ENCODE measurements around the gene LRMDA.

LRMDA gene

DNA sequence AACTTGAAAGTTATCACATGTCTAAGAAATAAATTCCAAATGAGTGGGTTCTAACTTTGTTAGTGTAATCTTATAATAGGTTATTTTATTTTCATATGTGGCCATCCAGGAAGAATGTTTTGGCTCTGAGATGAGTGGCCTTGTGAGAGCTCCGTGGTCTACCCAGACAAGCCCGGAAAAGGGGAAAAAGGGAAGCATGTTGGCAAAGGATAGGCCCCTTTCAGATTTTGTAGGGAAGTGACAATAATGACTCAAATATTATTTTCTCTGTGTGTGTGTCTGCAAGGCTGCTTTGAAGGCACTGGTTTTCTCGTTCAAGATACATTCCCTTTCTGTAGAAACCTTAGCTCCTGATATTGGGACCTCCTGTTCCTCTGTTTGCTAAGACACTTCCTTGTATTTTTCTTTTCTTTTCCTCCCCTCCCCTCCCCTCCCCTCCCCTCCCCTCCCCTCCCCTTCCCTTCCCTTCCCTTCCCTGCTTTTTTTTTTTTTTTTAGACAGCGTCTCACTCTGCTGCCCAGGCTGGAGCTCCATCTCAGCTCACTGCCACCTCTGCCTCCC, 240.8 kb downstream of the LRMDA start:
- DNase-seq (ENCODE audit: low read depth) = no peak

DNA sequence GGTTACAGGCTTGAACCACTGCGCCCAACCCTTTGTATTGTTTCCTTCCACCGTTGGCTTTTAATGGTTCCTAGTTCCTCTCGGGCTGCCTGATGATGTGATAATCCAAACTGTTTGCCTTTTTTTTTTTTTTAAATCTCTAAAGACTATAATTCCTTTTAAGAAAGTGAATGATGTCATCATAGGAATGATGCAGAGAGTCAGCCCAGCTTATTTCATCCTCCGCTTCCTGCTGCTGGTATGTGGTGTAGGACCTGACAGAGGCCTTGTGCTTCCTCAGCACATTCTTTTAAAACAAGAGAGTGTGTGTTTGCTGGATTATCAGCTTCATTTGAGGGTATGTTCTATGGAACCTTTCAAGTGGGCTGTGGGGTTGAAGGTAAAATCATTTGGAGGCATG, 241.4 kb downstream of the LRMDA start:
- DNase-seq (ENCODE audit: low read depth) = no peak

DNA sequence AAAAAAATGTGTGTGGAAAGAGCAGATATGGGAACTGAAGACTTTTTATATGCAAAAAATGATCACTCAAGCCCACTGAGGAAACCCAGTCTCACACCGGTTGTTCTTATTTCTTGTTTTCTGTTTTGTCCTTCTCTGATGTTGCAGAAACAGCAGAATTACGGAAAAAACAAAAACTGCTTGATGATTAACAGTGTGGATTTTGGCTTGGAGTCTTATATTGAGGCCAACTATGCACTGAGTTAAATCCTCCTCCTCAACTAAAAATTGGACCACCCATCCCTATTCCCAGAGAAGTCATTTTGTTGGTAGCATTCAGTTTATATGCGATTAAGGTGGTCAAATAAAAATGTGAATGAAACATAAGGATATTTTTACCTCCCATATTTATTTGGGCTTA, 246.1 kb downstream of the LRMDA start:
- no peak for DNase-seq (ENCODE audit: low read depth)

DNA sequence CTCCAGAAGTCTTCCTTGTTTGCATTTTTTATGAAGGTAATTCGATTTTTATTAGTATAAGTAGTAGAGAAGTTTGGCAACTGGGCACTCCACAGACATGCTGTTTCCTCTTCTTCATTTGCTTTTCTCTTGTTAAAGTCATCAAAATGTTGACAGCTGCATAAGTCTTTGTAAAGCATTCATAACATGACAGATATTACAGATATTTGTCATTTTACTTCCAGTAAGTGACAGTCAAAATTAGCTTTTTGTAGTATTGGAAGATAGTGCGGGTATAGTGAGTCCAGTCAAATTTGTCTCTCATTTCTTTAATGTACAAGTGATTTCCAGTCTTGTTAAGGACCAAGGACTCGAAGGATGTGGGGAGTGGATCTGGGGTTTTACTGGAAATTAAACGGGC, 247.1 kb downstream of the LRMDA start:
- DNase-seq (ENCODE audit: low read depth) = no peak

DNA sequence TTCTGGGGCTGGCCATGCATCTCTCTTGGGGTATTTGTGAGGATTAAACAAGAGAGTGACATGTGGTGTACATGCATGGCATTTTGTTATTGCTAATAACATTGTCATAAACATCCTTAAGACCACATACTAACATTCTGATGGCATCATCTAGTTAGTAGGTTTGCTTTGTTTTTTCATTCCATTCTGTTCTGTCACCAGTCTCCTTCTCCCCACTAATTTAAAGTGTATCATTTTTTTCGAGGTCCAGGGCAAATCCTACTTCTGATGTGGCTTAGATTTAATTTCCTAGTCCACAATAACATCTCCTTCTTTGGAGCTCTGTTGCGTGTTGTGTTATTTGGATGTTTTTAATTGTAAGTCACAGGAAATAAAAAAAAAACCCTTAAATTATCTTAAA, 248.1 kb downstream of the LRMDA start:
- no peak for DNase-seq (ENCODE audit: low read depth)

DNA sequence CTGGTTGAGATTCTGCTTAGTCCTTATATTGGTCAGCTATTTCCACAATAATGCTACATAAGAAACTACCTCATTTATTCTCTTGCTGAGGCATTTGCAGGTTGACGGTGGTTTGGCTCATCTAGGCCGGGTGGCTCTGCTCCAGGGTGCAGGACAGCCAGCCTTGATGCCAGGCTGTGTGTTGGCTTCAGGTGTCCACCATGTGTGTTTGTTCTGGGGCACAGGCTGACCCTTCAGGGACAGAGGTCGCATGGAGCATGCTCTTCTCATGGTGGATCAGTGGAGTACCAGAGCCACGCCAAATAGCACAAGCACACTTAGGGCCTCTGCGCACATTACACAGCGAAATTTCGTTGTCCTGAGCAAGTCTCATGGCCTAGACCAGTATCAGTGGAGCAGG, 249.9 kb downstream of the LRMDA start:
- DNase-seq (ENCODE audit: low read depth) = no peak

DNA sequence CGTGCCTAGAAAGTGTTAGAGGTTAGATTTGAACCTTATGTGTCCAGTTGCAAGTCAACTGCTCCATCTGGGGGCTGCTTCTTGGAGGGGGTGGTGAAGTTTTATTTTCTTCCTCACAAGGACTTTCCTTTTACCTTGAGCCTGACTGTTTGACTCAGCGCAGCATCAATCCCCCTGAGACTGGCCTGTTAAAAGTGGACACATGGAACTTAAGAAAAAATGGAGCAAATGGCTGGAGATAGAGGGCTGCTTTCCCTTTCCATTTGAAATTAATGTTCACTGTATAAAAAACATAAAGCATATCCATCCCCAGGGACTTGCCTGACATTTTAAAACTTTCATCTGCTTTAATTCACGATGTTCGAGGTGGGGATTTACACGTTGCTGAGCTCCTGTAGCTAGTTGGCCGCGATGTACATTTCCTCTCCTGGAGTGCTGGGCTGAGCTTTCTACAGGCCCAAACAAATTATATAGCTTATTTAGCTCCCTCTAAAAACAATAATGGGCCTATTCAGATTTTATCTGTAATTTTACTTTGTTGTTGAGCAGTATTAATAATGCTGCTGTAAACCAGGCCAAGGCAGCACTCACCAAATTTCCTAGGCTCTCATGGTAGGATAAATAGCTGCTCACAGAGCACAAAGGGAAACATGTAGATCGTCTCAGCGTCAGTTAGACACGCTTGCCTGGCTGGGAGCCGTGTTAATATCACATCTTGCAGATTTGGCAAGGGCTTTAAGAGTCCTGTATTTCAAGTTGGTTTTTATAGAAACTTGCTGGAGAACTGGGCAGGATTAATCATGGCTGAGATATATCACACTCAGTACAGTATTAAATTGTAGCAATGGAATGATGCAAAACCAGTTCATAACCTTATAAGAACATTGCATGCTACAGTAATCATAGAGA, 251.5 kb downstream of the LRMDA start:
- DNase-seq (ENCODE audit: low read depth) = no peak

DNA sequence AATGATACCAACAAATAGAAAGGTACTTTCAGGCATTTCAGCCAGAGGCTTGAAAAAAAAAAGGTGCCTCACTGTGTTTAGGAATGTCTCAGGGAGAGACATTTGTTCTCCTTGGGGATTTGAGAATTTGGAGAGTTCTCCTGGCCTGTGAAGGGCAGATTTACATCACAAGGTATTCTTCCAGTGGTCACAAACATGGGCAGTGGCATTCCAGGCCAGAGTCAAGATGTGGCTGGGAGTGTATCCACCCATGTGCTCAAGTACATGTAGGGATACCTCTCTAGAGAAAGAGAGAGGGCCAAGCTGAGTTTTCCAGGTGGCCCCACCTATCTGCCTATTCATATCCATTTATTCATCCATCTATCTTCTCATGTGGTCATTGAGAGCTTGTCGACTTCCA, 253.8 kb downstream of the LRMDA start:
- no peak for DNase-seq (ENCODE audit: low read depth)

DNA sequence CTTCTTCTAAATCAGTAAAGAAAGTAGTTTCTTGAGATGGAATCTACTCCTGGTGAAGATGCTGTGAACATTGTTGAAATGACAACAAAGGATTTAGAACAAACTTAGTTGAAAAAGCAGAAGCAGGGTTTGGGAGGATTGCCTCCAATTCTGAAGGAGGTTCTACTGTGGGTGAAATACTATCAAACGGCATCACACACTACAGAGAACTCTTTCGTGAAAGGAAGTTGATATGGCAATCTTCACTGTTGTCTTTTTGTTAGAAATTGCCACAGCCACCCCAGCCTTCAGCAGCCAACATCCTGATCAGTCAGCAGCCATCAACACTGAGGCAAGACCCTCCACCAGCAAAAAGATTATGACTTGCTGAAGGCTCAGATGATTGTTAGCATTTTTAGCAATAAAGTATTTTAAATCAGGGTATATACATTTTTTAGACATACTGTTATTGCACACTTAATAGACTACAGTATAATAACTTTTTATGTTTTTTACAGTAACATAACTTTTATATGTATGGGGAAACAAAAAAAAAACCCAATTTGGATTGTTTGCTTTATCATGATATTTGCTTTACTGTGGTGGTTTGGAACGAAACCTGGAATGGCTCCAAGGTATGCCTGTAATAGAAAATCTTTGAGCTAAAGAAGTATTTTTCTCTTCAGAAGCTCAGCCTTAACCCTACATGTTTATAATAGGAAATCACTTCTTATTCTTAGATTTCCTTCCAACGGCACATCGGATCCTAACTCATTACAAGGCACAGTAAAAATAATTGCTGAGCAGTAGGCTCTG, 257.3 kb downstream of the LRMDA start:
- DNase-seq (ENCODE audit: low read depth) = no peak

DNA sequence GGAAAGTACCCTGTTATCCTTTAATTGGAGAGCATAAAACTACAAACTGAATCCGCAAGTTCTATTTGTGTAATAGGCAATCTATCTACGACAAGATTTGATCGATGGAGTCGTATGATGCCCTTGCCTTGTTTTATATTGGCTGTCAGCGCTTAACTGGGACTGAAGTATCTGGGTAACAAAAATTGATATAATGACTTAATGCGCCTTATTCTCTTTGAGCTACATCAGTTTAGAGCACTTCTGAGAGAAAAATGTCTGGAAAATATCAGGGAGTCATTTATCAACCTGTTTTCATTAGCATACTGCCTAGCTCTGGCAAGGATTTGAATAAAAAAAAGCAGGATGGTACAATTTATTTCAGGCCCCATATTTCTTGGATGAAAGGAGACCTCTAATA, 262.1 kb downstream of the LRMDA start:
- no peak for DNase-seq (ENCODE audit: low read depth)

DNA sequence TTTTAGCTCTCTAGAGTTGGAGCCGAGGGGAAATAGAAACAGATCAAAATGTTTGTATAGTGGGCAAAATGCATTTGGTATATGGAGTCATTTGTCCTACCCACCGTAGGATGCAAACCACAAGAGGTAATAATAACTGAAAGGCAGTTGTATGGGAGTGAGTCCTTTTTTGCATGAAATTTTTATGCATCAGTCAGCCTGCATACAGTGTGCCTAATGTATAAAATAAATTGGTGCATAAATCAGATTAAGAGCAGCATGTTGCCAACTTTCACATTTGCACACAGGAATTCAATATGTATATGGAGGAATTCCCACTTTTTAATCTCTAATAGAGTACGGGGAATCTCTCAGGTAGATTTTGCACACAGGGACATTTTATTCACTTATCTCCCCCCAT, 262.8 kb downstream of the LRMDA start:
- DNase-seq (ENCODE audit: low read depth) = no peak

DNA sequence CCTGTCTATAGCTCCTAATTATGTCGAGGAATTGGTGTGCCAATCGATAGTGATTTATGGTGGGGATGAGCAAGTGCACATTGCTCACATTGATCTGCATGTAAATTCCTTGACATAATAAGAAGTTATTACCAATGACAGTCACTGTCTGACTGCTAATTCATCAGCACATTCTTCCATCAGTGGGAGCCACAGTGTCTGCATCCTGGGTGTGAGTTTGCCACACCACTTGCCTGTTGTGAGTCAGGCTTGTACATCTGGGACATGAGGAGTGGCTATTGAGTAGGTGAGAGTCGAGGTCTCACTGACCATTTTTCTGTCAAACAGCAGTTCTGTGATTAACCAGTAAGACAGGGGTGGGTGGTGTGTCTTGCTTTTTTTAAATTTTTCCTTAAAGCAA, 263.4 kb downstream of the LRMDA start:
- DNase-seq (ENCODE audit: low read depth) = no peak

DNA sequence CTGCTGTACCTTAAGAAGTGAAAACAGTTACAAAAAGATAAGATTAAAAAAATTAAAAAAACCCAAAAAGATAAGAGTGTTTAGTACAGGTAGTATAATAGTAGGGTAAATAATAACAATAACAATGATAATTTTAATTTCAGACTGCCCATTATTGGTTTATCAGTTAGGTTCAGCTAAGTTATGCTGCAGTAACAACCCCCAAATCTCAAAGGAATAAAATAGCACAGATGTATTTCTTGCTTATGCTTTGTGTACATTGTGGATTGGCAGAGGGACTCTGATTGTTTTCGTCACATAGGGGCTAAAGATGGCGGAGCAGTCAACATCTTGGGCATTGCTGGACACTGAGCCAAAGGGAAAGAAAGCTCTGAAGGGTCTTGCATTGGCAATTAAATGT, 264.6 kb downstream of the LRMDA start:
- no peak for DNase-seq (ENCODE audit: low read depth)

DNA sequence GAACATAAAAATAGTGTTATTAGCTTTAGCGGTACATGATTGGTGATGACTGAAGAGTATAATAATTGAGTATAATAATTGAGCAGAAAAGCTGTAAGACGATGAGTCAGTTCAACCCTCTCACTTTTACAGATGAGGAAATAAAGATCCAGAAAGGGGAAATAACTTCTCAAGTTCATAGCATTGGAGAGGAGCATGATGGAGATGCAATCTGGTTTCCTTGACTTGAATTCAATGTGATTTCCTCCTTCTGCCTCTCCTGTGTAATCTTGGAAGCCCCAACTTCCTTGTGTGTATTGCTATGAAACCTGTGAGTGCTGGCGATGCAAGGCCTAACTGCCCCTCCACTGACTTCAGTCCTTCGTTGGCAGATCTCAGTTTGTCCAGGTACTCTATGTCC, 265.1 kb downstream of the LRMDA start:
- no peak for DNase-seq (ENCODE audit: low read depth)

DNA sequence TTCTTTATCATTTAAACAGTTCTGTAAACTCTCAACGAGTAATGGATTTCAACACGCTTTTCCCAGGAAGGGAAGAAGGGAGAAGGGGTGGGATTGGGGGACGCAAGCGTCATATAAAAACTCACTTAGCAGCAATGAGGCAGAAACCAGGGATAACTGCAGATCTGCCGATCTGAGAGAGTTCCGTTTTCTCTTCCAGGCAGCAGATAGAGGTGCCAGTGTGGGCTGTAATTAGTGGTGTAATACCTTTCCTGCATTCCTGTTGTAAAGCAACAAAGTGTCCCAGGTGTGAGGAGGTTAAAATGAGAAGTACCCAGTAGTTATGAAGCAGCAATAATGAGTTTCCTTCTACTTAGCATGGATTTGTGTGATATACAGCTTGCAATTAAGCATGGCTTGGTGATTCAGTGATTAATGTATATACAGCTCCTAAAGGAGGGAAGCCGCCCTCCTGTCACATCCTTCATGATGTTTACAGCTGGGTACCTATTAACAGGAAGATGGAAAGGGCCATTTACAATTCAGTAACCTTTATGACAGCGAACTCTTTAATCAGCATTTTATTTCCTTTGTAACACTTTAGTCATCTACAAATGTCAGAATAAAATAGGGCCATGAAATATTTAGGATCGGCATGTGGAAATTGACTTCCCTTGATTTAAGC, 271.9 kb downstream of the LRMDA start:
- DNase-seq (ENCODE audit: low read depth) = no peak

DNA sequence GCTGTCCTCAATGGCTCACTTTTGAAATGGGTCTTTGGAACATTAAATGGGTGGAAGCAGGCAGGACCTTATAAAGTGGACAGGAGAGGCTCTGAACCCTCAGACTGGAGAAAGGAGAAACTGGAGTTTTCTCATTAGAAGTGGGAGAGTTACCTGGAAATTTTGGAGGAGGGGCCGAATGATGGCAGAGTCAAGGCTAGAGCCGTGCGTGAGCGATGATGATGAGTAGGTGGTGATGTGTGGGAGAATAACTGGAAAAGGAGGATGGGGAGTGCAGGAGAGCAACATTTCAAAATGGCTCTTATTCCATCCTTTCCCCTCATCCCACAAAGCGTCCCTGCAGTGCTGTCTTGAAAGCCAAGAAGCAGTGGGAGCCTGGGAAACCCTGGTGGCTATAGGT, 274.0 kb downstream of the LRMDA start:
- DNase-seq (ENCODE audit: low read depth) = no peak

DNA sequence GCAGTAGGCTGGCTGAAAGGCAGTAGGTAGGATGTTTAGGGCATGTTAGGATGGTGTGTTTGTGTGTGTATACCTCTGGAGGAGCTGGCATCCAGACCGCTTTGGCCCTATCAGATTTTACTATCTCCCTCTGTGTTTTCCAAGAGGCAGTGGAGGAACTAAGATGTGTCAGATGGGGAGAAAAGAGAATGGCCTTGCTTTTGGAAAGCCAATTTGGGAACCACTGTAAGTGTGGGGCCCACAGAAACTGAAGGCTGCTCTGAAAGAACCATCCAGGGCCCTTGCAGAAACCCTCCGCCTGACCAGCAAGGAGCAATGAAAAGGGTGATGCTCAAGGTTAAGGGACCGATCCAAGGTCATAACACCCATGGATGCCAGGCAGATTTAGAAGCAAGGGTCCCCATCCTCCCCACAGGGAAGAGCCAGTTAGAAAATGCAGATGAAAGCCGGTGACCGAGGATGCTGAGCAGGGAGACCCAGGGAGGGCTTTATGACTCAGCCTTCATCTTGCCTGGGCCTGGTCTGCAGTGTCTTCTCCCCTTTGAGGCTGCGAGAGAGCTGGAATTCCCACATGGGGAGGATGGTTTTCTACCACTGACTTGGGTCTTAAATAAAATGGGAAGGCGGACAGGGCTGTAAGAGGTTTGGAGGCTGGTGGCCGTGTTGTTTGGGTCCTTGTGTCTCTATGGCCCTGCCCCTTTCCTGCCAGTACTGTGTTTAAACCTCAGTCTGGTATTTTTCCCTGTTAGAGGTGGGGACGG, 275.8 kb downstream of the LRMDA start:
- no peak for DNase-seq (ENCODE audit: low read depth)

DNA sequence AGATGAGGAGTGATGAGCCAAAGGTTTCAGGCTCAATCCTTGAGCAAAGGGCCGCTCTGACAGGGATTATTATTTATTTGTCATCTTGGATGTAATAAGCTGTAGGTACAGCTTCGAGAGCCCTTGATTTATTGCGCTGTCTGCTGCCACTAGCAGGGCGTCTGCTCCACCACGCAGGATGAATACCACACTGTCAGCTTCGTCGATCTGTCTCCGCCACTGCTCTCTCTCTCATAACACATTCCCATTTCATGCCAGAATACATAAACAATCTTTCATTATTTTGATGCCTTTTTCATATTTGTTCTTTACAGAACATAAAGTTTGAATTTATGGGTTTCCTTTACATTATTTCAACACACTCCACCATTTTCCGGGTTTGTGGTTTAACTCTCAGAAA, 276.6 kb downstream of the LRMDA start:
- DNase-seq (ENCODE audit: low read depth) = no peak

DNA sequence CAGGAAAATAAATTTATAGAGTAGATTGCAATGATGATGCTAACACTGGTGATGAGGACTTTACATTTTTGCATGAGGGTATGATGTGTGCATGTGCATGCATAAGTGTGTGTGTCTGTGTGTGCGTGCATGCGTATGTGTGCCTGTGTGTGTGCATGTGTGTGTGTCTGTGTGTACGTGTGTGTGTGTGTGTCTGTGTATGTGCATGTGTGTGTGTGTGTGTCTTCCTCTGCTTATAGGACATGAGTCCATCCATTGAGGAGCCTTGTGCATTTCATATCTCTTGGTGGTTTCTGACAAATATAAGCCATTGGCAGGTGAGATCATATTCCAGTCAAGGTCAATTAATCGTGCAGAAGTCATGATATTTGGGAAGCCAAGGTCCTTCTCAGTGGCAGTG, 277.8 kb downstream of the LRMDA start:
- no peak for DNase-seq (ENCODE audit: low read depth)

DNA sequence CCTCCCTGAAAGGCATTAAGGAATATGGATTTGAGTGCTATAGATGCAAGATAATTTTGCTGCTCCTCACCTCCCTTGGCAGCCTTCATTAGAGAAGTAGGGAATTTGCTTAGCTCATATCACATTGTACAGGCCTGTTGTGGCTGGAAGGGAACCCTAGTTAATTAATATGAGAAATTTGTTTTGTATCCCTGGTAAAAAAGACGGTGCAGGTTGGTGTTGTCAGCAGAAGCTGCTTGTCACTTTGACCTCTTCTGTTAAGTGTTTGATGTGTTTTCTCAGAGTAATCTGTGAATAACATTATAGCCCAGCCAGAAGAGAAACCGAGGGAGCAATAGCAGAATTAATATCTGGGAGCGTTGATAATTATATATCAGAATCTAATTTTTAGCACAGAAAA, 278.4 kb downstream of the LRMDA start:
- no peak for DNase-seq (ENCODE audit: low read depth)

DNA sequence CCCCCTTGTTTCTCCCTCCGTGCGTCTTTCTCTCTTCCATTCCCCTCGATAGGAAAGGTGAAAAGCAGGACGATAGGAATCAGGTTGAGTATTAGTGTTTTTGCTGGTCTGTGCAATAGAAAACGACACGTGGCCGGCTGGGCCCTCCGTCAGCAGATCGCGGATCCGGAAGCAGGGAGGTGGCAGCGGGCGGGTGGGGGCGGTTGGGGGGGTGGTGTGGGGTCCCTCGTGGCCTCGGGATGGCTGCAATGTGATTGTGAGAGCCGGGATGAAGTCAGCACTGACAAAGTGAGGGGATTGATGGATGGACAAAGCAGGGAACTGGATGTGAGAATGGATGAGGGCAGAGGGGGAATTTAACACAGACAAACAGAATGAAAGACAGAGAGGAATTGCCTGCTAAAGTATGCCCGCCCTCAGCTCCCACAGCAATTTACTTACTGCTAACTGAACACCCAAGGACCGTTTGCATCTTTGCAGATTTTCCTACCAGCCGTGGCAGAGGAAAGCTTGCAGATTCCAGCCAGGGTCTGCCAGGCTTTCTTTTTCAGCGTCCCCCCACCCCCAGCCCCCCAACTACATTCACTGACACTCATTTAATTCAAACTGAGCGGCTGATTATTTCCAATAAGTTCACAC, 280.9 kb downstream of the LRMDA start:
- no peak for DNase-seq (ENCODE audit: low read depth)

All from stimulated activated CD8-positive, alpha-beta memory T cell treated with anti-CD3 and anti-CD28 coated beads, Interleukin-7, amount 100 ng/mL, for 24 hours (primary cell).